SK-N-SH (cell line): ENCODE results near the gene NUP160.

Source experiments
- EZH2phosphoT487 ChIP-seq: fragments of 200-600 bp; sonication (generic); IDR thresholded peaks from 2 replicates; pipeline ENCODE4 v1.6.1; 2017; ENCODE audit warnings: low read depth, mixed run types, mild to moderate bottlenecking, antibody characterized with exemption, moderate library complexity, borderline replicate concordance
- FOXM1 ChIP-seq: IDR thresholded peaks from 2 replicates; pipeline ENCODE4 v1.4.0; 2012; ENCODE audit warnings: low read depth, mild to moderate bottlenecking
- GATA2 ChIP-seq: sonication (generic); formaldehyde crosslinking; IDR thresholded peaks from 2 replicates; pipeline ENCODE4 v1.5.0; 2020; ENCODE audit warnings: mild to moderate bottlenecking, missing genetic modification reagents
- JUND ChIP-seq: IDR thresholded peaks from 2 replicates; pipeline ENCODE4 v1.4.0; 2012
- SIN3A ChIP-seq: IDR thresholded peaks from 2 replicates; pipeline ENCODE4 v1.6.1; 2012; ENCODE audit warnings: low read depth, mild to moderate bottlenecking, low read length, moderate library complexity, borderline replicate concordance
- USF2 ChIP-seq: fragments of 150-350 bp; IDR thresholded peaks from 2 replicates; pipeline ENCODE4 v1.6.1; 2017; ENCODE audit warnings: antibody characterized with exemption, low read length, low read depth, borderline replicate concordance
- TF ChIP-seq, protein P1 (sequence below): fragments of 200-600 bp; sonication (generic); IDR thresholded peaks from 2 replicates; pipeline ENCODE4 v1.6.1; 2017; ENCODE audit warnings: antibody characterized with exemption, mild to moderate bottlenecking, moderate library complexity
- TF ChIP-seq, protein P2 (sequence below): IDR thresholded peaks from 2 replicates; pipeline ENCODE4 v1.4.0; 2012; ENCODE audit warnings: low read depth

DNA sequence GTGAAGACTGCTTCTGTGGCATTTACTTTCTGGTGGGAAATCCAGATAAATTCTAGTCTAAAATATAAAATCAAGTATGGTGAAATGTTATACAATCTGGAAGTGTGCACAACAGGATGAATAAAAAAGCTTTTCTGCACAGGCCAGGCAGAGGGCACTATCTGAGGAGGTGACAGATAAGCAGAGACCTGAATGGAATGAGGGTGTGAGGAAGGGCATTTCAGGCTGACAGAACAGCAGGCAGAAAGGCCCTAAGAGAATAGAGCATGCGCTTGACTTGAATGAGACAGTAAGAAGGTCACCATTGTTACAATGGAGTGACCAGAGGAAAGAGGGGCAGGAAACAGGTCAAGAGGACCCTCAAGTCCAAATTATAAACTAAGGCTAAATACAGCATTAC lies 47.4 kb downstream of the NUP160 start:
- TF ChIP-seq, protein P1, sequence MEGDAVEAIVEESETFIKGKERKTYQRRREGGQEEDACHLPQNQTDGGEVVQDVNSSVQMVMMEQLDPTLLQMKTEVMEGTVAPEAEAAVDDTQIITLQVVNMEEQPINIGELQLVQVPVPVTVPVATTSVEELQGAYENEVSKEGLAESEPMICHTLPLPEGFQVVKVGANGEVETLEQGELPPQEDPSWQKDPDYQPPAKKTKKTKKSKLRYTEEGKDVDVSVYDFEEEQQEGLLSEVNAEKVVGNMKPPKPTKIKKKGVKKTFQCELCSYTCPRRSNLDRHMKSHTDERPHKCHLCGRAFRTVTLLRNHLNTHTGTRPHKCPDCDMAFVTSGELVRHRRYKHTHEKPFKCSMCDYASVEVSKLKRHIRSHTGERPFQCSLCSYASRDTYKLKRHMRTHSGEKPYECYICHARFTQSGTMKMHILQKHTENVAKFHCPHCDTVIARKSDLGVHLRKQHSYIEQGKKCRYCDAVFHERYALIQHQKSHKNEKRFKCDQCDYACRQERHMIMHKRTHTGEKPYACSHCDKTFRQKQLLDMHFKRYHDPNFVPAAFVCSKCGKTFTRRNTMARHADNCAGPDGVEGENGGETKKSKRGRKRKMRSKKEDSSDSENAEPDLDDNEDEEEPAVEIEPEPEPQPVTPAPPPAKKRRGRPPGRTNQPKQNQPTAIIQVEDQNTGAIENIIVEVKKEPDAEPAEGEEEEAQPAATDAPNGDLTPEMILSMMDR = no peak
- TF ChIP-seq FOXM1 (no peak), JUND (no peak), EZH2phosphoT487 (no peak), GATA2 (CRISPR knock-in tag) (no peak), USF2 (no peak), SIN3A (no peak)
- TF ChIP-seq, protein P2, sequence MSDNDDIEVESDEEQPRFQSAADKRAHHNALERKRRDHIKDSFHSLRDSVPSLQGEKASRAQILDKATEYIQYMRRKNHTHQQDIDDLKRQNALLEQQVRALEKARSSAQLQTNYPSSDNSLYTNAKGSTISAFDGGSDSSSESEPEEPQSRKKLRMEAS = no peak
